Activated CD8-positive, alpha-beta memory T cell treated with anti-CD3 and anti-CD28 coated beads, Interleukin-2, amount 50 U/mL, for 48 hours (primary cell): ENCODE data around the gene HEMK1.

ENCODE experiments used
- DNase-seq: peaks from one replicate; pipeline ENCODE4 v3.0.0-alpha.2; 2020

HEMK1 gene

DNA sequence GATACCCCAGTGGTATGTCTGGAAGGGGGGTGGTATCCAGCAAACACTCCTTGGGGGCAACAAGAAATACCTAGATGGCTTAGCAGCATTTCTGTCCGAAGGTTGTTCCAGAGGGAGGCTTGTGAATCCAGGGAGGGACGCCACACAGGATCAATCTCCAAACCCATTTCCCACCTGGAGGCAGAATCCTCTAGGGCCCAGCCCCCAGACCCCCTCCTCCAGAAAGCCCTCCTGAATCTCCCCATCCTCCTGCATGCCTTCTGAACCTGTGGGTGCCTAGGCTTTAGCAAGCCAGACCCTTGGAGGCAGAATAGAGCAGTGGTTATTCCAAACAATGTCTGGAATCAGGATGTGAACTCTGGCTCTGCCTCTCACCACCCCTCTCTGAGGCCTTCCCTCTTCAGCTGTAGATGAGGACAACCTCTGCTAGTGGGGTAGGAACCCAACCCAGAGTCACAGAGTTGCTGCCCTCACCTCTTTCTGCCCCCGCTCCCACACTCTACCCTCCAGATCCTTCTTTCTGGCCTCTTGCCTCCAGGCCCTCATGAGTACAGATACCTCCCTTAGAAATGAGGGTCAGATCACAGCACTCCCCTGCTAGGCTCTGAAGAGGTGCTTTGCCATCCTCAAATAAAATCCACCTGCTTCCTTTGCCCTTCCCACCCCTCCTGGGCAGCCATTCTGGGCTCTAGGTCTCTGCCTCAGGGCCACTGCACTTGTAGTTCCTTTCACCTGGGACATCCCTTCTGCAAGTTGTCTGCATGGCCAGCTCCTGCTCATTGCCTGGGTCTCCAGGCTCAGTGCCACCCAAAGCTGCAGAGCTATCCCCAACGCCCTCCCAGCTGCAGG, 34.2 kb downstream of the HEMK1 start:
- DNase-seq: peak; percentile 81

DNA sequence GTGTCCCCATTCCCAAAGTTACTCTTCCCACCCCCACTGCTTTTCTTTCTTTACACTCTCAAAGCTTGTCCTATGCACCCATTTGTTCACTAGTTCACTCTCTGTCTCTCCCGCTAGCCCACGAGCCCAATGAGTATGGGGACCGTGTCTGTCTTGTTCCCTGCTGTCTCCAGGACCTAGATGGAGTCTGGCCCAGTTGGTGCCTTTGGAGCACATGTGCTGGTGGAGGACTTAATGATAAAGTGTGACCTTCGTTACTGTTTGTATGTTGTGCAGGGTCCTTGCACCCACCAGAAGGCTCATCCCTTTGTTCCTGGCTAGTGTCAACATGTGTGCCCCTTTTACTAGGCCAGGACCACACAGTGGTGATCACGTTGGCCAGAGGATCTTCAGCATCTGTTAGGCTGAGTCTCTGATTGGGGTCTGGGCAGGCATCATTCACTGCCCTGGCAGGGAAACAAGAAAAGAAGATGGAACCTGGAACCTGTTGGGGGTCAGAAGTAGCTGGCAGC, 34.8 kb downstream of the HEMK1 start:
- DNase-seq: peak; percentile 75

DNA sequence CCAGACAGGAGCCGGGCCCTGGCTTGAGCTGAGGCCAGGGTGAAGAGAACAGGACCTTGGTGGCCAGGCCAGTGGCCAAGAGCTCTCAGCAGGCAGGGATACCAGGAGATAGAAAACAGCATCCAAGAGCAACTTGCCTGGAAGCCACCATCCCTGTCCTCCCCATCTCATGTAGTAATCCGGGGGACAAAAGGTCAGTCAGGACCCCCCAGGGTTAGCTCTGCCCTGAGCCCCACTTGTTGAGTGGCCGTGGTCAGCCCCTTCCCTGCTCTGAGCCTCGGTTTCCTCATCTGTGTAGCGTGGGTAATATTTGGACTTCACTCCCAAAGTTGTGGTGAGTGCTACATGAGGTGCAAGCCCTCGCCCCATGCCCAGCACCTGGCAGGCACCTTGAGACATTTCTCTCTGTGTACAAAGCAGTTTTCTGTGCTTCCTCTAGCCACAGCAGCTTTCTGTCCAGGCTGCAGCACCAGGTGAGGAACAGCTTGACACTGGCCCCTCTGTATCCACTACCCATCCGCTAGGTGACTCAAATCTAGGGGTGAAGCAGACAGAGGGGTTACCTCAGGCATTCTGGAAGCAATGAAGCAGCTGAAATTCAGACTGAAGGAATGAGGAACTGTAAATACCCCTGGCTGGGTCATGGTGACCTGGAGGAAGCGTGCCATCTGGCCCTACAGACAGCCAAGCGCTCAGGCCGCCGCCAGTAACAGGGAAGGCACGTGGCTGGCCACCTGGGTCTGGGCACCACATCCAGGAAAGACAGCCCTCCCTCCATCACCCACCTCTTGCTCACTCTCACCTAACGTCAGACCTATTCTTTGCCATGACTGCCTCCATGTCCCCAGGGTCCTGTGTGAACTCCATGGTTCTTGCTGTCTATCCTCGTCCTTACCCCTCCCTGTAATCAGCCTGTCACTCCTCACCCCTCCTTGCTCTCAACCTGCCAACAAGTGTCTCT, 35.6 kb downstream of the HEMK1 start:
- DNase-seq: peak; percentile 78

DNA sequence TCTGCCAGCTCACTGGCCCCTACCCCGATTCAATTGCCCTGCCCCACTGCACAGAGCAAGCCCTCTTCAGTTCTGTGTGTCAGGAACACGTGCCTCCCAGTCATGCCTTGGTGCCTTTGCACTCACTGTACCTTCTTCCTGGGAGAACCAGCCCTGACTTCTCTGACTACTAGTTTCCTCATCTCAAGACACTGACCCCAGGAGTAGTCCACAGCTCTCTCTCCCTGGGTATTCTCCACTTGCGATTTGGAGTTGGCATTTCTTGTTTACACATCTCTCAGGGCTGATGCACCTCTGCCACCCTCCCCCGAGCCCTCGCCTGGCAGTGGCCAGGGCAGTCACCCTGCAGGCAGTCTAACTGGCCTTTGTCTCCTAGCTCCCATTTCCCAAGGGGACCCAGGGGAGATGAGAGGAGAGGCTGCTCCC, 36.6 kb downstream of the HEMK1 start:
- DNase-seq: peak; percentile 79

DNA sequence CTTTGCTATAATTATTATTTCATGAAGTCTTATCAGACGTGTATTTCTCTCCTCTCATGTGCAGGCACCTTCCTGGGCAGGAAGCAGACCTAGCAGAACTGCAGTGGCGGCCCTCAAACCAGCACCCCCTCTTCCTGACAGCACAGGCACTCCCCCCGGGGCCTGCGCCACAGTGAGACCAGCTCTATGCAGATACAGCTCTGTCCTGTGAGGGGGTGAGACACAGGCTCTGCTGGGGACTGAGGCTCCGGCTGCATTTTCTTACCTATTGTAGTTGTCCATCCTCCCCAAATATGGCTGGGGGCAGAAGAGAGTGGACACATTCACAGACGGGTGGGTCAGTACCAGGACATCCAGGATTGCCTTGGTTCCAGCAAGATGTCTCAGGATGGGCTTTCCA, 37.3 kb downstream of the HEMK1 start:
- peak; percentile 79 for DNase-seq

DNA sequence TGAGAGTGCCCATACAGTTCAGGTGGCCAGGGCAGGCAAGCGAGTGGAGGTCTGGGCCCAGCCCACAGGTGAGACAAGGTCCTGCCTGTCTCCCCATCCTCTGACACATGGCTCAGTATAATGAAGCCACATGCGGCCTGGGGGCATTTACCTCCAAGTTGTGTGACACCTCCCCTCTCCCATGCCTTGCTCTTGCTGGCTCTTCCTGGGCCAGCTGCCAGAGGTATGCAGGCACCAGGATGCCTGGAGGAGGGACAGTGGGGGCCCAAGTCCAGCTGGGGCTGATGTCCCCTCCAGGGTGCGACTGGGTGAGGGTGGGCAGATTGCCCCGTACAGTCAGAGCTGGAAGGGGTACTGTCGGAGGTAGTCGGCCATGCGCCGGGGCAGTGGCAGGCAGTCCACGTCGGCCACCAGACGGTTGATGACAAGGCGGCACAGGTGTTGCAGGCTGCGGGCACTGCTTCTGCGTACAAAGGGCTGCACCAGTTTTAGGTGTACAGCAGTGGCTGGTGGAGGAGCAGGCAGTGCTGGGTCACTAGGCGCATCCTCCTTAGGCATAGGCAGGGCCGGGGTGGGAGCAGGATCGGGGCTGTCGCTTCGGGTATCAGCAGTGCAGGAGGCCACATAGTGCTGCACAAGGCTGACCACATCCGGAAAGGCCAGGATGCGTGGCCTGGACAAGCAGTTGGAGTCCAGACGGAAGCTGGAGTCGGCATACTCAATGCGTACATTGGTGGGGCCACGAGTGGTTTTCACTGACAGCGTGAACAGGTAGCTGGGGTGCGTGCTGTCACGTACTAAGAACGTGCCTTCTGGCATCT, 38.2 kb downstream of the HEMK1 start:
- DNase-seq: peak; percentile 81

DNA sequence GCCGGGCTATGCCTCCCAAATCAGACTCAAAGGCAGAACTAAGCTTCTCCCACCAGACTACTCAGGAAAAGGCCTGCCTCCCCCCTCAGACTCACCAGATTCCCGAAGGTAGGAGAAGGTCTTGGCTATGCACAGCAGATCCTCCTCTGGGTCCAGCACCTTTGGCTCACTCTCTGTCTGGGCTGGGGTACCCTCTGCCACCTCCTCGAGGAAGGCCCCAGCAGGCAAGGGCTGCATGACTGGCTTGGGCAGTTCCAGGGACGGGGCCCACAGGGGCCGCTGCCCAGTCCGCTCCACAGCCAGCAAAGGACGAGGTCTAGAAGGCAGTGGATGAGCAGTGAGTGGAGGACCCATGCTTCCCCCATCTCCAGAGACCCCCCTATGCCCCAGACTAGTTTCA, 39.0 kb downstream of the HEMK1 start:
- peak; percentile 79 for DNase-seq

DNA sequence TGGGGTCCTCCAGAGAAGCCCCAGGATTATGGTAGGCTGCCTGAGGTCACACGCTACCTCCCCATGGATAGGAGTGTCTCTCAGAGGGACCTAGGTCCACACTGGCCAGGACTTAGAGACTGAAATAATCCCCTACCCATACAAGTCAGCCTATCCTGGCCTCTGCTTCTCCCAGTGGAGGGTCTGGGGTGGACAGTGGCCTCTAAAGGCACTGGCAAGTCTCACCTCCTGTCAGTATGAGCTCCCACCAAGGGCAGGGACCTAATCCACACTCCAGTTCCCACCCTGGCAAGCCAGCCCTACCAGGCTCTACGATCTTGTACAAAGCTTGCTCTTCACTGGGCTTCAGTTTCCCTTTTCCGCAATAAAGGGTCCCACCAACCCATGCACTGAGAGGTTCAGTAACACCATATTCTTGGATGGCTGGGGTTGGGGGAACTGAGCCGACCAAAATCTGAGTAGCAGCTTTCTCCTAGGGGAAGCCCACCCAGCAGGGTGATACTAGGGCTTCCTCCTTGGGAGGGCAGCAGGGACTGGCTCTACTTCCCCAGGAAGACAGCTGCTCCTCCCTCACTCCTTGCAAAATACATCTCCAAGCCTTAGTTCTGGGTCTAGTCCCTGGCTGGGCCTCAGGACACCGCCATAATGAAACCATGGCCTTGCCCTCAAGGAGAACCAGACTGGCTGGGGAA, 39.9 kb downstream of the HEMK1 start:
- peak; percentile 75 for DNase-seq

DNA sequence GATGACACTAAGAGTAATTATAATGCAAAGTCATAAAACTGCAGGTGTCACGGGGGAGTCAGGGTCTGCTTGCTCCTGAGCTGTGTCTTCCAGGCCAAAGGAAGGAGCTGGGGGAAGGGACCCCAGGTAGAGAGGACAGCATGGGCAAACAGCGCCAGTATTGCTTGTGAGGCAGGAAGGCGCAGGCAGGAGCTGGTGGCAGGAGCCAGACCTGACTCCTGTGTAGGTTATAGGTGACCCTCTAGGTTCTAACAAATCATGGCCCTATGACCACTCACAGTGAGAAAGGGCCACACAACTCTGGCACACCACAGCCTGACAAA, 40.4 kb downstream of the HEMK1 start:
- DNase-seq: peak; percentile 77

DNA sequence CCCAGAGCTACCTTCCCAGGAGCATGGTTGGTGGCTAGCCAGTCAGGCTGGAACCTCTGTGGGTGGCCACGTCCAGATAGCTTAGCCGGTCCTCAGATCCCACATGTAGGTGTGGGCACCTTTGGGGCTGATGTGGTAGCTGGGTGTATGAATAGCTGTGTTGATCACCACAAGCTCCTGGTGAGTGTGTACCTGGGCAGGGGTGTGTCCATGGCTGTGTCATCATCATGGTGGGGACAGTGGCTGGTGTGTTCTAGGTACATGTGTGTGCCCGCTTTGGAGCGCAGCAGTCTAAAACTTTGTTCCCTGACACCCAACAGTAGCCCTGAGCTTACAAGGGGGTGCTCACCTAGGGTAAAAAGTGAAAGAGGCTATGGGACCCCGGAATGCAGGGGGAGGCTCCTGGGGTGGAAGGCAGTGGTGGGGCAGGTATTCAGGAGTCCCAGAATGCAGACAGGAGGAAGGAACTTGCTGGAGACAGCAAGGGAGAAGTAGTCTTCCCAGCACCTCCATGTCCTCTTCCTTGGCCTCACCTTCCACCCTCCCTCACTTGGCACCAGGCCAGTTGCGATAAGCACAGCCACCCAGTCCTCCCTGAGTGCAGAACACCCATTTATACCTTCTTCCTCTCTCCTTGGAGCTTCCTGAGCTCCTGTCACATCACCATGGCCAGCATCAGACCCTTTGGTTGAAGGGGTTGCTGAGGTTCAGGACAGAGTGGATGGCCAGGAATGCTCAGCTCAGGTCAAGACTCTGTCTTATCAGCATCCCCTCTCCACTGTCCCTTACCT, 41.1 kb downstream of the HEMK1 start:
- DNase-seq: peak; percentile 80

DNA sequence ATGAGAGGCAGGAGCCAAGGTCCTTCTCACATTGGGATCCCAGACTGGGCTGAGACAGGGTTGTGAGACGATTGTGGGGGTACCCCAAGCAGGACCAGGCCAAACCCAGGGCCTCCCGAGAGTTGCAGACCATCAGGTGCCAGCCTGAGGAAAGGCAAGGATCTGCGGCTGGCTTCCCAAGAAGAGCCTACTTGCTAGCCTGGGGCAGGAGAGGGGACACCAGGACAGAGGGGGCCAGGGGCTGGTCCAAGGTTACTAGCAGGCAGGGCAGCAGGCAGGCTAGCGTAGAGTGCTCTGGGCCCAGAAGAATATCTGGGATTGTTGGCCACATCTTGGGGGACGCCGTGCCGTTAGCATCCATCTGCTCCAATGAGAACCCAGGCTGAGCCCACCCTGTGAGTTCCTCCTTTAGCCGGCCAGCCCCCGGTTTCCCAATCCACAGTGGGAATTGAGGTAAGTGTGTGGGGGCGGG, 41.7 kb downstream of the HEMK1 start:
- peak; percentile 73 for DNase-seq

DNA sequence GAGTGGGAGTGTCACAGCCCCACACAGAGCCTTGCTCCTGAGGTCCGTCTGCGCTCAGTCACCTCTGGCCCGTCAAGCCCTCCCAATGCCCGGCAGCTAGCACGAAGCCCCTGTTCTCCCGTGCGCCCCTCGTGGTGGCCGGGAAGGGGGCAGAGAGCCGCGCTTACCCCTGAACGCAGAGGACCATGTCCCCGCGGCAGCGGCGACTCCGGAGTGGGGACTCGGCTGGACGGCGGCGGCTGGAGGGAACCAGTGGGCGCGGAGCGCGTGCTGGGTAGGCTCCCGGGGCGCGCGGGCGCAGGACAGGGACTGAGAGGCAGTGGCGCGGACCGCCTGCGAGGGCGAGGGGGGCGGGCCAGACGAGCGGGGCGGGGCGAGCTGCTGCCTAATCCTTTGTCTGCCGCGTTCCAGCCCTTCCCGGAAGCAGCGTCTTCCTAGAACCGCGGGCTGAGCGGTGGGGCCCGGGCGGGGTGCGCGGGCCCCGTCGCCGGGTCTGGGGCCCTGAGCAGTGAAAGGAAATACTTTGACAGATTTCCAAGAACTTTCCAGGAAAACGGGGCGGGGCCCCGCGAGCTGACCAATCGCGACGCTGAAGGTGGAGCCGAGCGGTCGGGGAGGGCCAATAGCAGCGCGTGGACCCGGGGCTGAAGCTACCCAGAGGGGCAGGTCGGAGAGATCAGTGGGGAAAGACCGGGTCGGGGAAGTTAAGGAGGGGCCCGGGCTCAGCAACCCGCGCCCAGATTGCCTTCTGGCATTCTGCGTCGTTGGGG, 42.3 kb downstream of the HEMK1 start, which contains the start of gene CISH:
Gene CISH, minus strand, starts transcription at position 311 of the 770 bp plus-strand sequence. Its CDS starts 124 bp downstream, at position 187.
- DNase-seq: peak; percentile 99

DNA sequence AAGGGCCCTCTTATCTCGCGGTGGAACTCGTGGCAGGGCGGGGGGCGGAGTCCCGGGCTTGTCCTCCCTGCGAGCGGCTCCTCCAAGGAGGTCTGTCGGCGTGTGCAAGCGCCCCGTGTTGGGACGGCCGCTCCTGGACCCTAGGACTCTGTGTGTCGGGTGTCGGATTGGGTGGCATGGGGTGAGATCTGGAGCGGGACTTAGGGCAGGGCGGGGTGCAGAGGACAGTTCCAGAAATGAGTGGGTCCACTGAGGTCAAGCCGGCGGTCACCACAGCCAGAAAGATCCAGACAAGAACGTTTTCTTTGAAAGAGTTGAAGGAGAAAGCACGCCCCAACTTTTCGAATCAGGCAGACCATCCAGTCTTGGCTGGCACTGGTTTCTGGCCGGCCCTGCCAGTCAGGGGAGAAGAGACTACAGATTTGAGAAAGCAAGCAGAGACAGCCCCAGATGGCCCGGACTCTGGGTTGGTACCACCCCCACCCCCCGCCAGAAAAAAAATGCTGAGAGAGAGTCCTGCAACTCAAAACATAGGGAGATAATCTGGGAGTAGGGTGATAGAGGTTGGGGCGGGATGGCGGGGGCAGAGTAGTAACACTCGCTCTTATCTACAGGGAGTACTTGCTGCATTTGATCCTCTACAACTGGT, 43.0 kb downstream of the HEMK1 start:
- DNase-seq: no peak

DNA sequence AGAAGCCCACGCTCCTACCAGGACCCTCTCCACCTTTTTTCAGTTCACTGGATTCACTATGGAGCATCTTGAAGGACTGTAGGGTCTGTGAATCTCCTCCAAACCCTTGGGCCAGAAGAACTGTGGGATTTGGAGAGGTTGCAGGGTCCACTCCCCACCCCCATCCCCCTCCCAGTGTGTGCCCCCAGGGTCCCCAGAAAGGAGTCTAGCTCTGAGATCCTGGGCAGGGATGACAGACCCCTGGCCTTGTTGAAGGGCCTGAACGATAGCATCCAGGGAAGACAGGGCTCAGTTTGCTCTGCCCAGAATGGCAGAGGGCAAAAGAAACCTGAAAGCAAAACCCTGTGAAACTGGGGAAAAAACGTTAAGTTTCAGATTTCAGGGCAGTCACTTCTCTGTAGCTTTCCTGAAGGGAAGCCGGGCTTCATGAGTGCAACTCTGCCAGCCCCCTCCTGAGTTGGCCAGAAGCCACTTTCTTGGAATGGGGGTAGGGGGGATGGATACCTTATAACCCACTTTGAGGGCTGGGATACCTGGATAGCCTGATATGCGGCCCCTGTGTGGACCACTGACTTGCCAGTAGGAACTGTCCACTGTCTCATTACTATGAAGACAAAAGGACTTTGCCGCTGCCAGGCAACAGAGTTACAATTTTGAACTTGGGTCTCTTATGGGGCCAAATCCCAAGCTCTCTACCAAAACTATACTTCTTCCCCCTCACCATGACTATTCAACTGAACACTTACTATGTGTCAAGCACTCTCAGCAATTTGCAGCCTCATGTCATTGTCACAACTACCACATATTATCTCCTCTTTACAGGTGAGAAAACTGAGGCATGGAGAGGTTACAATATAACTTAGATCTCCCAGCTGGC, 43.9 kb downstream of the HEMK1 start:
- peak; percentile 70 for DNase-seq

DNA sequence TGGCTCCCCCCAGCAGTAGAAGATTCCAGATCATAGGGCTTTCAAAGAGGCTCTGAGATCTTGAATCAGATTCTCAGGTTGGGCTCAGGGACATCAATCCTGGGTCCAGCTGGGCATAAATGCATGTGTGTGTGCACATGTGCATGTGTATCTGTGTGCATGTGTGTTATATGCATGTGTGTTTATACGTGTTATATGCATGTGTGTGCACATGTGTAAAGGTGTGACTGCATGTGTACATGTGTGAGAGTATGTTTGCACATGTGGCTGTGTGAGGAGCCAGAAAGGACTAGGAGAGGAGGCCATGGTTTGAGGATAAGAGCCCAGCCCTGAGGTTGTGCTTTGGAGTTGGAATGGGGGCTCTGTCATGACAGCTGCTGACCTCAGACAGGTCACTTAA, 45.9 kb downstream of the HEMK1 start:
- no peak for DNase-seq

DNA sequence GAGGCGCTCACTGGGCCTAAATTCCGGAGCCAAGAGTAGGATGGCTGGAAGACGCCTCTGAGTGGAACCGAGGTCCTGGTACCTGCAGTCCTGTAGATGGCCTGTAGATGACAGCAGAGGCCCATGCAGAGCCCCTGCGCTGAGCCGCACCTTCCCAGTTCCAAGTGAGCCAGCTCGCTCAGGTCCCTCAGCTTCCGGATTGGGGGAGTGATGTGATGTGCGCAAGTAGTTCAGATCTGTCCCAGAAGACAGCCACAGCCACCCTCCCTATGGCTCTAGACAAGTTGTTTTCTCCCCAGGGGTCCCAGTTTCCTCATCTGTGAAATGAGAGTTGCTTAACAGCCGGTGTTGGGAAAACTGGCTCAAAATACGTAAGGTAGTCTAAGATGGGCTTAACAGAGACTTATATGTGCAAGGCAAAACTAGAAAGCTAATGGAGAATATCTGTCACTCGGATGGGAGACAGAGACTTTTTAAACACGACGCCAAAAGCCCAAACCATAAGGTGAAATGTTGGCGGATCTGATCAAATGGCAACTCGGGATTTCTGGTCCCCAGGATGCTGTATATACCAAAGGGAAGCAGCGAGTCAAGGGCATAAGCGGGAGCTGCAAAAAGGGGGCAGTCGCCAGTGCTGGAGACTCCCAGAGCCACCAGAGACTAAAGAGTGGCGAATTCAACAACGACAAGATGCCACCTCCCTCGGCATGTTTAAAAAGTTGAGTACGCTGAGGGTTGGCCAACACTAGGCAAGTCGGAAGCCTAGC, 46.9 kb downstream of the HEMK1 start:
- peak; percentile 87 for DNase-seq

DNA sequence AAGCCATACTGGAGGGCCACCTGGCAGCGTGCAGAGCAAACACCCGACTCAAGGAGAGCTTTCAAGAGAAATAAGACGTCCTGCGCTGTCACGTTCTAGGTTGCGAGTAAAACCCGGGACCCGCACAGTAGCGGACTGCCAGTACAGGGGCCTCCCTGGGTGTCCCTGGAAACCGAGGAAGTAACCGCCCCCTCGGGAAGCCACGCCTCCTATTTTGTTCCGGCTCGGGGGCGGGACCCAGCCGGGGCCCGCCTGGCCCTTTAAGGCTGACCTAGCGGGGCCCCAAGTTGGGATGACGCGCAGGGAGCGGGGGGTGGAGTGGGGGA, 47.4 kb downstream of the HEMK1 start:
- DNase-seq: peak; percentile 97
